ENCODE data around the gene ANKRD31. TPM values are rescaled to one million over a fixed set of nuclear protein-coding genes. Genes with fewer than 3 reads are reported as not detected.
"Not testable (repeated sequence)": the region's sequence is repeated elsewhere in the genome, so short reads cannot be mapped to it uniquely, and the experiment has no call there.

The ANKRD31 gene
- polyA plus RNA-seq, 1 experiment = 0.06 TPM

- no peak overlapping the region for H3K4me3 ChIP-seq (ENCODE audit: low read depth, low read length)
- no peak for DNase-seq (ENCODE audit: low read depth, low spot score)
- CTCF ChIA-PET = interaction anchor here (0.6 to 3.0 kb wide), 54 partner anchors 9 to 1348 kb away, joined by 3 to 29 read pairs (median 4); partner anchors contain the start of genes HMGCR and POLK
Observed at GRCh38 chr5:75235711-75236110, 967 bp downstream of the ANKRD31 start.

DNA sequence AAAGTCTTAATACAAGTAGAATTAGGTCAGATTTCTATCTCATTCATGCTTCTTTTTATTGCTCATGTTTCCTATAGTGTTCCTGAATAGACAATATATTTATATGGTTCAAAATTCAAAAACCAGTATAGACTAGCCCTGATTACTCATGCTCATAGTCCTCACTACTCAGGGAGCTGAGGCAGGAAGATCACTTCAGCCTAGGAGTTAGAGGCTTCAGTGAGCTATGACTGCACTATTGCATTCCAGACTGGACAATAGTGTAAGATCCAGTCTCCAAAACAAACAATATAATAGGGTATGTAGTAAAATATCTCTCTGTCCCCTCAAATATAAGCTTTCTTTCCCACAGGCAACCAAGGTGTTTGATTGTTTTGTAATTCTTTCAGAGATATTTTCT, 2.4 kb downstream of the ANKRD31 start:
- H3K4me3 ChIP-seq (ENCODE audit: low read depth, low read length) = no peak overlapping the region
- H3K9me3 ChIP-seq (ENCODE audit: control insufficient read depth, insufficient read depth, low read length) = no peaks in the 10 kb centered on the region
- no peak for TF ChIP-seq CTCF (IDR thresholded peaks at IDR 0.05; ENCODE audit: low read depth, low read length)
- ChIA-PET POLR2A (no interaction called here), CTCF (interaction anchor here (0.6 kb wide), 1 partner anchor 448 kb away, joined by 3 read pairs; no protein-coding TSS in a partner anchor)
- no peak for DNase-seq (ENCODE audit: low read depth, low spot score)
- H3K27ac ChIP-seq (ENCODE audit: low read depth, low read length) = no peak overlapping the region
- H3K27me3 ChIP-seq (ENCODE audit: control insufficient read depth, insufficient read depth, low read length) = no peaks in the 10 kb centered on the region

More at GRCh38 chr5:75235711-75236110, 967 bp downstream of the ANKRD31 start:
- POLR2A ChIA-PET = interaction anchor here (1.7 kb wide), 1 partner anchor 101 kb away, joined by 8 read pairs; the partner anchor contains the start of gene HMGCR
- Histone ChIP-seq H3K9me3 (ENCODE audit: control insufficient read depth, insufficient read depth, low read length) (no peaks in the 10 kb centered on the region), H3K27ac (ENCODE audit: low read depth, low read length) (no peak overlapping the region), H3K27me3 (ENCODE audit: control insufficient read depth, insufficient read depth, low read length) (no peaks in the 10 kb centered on the region)
- no peak for TF ChIP-seq CTCF (IDR thresholded peaks at IDR 0.05; ENCODE audit: low read depth, low read length)

- Histone ChIP-seq H3K4me3 (ENCODE audit: low read depth, low read length) (no peak overlapping the region), H3K27ac (ENCODE audit: low read depth, low read length) (no peak overlapping the region), H3K9me3 (ENCODE audit: control insufficient read depth, insufficient read depth, low read length) (no peaks in the 10 kb centered on the region), H3K27me3 (ENCODE audit: control insufficient read depth, insufficient read depth, low read length) (no peaks in the 10 kb centered on the region)
- DNase-seq (ENCODE audit: low read depth, low spot score) = no peak
- no peak for TF ChIP-seq CTCF (IDR thresholded peaks at IDR 0.05; ENCODE audit: low read depth, low read length)
- ChIA-PET CTCF (interaction anchor here (1.2 kb wide), 1 partner anchor 11 kb away, joined by 3 read pairs; no protein-coding TSS in a partner anchor), POLR2A (no interaction called here)
Observed at GRCh38 chr5:75226916-75227315, 9.8 kb downstream of the ANKRD31 start.

DNA sequence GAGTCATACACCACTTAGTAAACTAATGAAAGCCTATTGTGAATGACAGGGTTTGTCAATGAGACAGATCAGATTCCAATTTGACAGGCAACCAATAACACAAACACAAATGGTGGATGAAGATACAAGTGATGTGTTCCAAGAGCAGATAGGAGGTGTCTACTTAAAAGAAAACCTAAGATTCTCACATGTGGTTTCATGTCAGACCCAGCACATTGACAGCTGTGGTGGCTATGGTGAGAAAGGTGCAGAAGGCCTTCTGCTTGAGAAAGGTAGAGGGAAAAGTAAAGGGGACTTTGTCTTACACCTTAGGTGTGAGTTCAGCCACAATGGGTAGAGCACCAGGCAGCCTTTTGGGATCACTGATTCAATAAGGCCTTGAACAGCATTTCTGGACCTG, 11.2 kb downstream of the ANKRD31 start:
- ChIA-PET CTCF (interaction anchor here (1.2 to 1.9 kb wide), 2 partner anchors 11 to 12 kb away, joined by 3 to 13 read pairs; partner anchors contain the start of gene ANKRD31), POLR2A (no interaction called here)
- no peak for DNase-seq (ENCODE audit: low read depth, low spot score)
- Histone ChIP-seq H3K4me3 (ENCODE audit: low read depth, low read length) (no peak overlapping the region), H3K9me3 (ENCODE audit: control insufficient read depth, insufficient read depth, low read length) (no peaks in the 10 kb centered on the region), H3K27ac (ENCODE audit: low read depth, low read length) (no peak overlapping the region), H3K27me3 (ENCODE audit: control insufficient read depth, insufficient read depth, low read length) (no peaks in the 10 kb centered on the region)
- no peak for TF ChIP-seq CTCF (IDR thresholded peaks at IDR 0.05; ENCODE audit: low read depth, low read length)

DNA sequence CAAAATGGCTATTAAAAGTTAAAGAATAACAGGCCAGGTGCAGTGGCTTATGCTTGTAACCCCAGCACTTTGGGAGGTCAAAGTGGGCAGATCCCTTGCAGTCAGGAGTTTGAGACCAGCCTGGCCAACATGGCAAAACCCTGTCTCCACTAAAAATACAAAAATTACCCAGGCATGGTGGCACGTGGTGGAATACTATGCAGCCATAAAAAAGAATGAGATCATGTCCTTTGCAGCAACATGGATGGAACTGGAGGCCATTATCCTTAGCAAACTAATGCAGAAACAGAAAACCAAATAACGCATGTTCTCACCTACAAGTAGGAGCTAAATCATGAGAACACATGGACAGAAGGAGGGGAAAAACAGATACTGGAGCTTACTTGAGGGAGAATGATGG, 15.9 kb downstream of the ANKRD31 start:
- H3K9me3 ChIP-seq (ENCODE audit: control insufficient read depth, insufficient read depth, low read length); DNase-seq (ENCODE audit: low read depth, low spot score); H3K27me3 ChIP-seq (ENCODE audit: control insufficient read depth, insufficient read depth, low read length); H3K27ac ChIP-seq (ENCODE audit: low read depth, low read length); POLR2A ChIA-PET; H3K4me3 ChIP-seq (ENCODE audit: low read depth, low read length): not testable (repeated sequence)
- CTCF ChIA-PET = interaction anchor here (0.7 kb wide), 1 partner anchor 15 kb away, joined by 4 read pairs; no protein-coding TSS in a partner anchor
